ENCODE results near the gene RHOBTB3.

DNA sequence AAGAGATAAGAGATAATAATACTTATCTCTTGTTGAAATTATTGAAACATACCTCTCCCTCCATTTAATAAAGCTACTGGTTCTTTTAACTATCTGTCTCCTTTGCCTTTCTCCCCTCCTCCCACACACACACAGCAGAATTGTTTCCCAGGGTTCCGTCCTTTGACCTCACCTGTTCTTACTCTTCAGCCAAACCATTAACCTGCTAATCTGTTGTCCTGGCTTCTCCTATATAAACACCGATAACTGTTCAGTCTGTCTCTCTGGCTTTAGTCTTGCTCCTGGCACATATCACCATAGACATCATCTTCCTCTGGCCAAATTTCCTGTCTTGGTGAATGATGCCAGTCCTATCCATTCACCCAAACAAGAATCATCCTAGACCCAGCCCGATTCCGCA lies 7.7 kb downstream of the RHOBTB3 start:
- TF ChIP-seq, protein P1, sequence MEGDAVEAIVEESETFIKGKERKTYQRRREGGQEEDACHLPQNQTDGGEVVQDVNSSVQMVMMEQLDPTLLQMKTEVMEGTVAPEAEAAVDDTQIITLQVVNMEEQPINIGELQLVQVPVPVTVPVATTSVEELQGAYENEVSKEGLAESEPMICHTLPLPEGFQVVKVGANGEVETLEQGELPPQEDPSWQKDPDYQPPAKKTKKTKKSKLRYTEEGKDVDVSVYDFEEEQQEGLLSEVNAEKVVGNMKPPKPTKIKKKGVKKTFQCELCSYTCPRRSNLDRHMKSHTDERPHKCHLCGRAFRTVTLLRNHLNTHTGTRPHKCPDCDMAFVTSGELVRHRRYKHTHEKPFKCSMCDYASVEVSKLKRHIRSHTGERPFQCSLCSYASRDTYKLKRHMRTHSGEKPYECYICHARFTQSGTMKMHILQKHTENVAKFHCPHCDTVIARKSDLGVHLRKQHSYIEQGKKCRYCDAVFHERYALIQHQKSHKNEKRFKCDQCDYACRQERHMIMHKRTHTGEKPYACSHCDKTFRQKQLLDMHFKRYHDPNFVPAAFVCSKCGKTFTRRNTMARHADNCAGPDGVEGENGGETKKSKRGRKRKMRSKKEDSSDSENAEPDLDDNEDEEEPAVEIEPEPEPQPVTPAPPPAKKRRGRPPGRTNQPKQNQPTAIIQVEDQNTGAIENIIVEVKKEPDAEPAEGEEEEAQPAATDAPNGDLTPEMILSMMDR (IDR thresholded peaks at IDR 0.05), result no peak
- no peak for TF ChIP-seq POLR2AphosphoS5 (IDR thresholded peaks at IDR 0.05)
